Caco-2 (cell line): ENCODE results near the gene POLR3H. TPM values are rescaled to one million over a fixed set of nuclear protein-coding genes. Genes with fewer than 3 reads are reported as not detected.

Experiments
- BruUV-seq: library from RNA; stranded (reverse); fragments of 400-500 nt; replicated peaks from 2 replicates; lab custom pipeline; 2021; lab: Mats Ljungman, UMichigan
- CTCF ChIA-PET: fragments of 300-600 bp; sonication (Branson Sonifier 250); formaldehyde crosslinking; loops from one replicate; lab custom pipeline; 2022; ENCODE audit warnings: antibody characterized with exemption; lab: Charles Lee
- POLR2A ChIA-PET: fragments of 300-600 bp; sonication (Branson Sonifier 250); formaldehyde crosslinking; loops from one replicate; lab custom pipeline; 2022; ENCODE audit warnings: antibody characterized with exemption; lab: Charles Lee
- DNase-seq, 2 experiments: peaks; one replicate each; pipeline versions ENCODE4 v3.0.0 to v3.0.0-alpha.2; 2020 to 2022
- H3K27me3 ChIP-seq: replicated peaks from 2 replicates; pipeline ENCODE4 v1.6.0; 2011; ENCODE audit warnings: low read length; ENCODE audit not compliant: control insufficient read depth, insufficient read depth
- H3K36me3 ChIP-seq: 2 replicates; pipeline ENCODE4 v1.5.1; 2011; ENCODE audit warnings: low read length; ENCODE audit not compliant: control insufficient read depth, insufficient read depth
- H3K4me1 ChIP-seq: fragments of 250-450 bp; sonication (Bioruptor Pico); 2 replicates; pipeline ENCODE4 v1.5.1; 2020; ENCODE audit warnings: mild to moderate bottlenecking
- H3K4me3 ChIP-seq: 2 replicates; pipeline ENCODE4 v1.5.1; 2011; ENCODE audit warnings: low read depth, mild to moderate bottlenecking, control low read depth, low read length
- H3K9me3 ChIP-seq: fragments of 250-450 bp; sonication (Bioruptor Pico); 2 replicates; pipeline ENCODE4 v1.5.1; 2020; ENCODE audit warnings: mild to moderate bottlenecking, moderate library complexity
- H3K27ac Mint-ChIP-seq: one replicate; pipeline ENCODE4 v1.8.0; 2022; ENCODE audit warnings: mixed read lengths; ENCODE audit not compliant: unreplicated experiment
- H3K27me3 Mint-ChIP-seq: one replicate; pipeline ENCODE4 v1.8.0; 2022; ENCODE audit warnings: mixed read lengths; ENCODE audit not compliant: insufficient read depth, unreplicated experiment
- H3K36me3 Mint-ChIP-seq: one replicate; pipeline ENCODE4 v1.8.0; 2022; ENCODE audit warnings: mild to moderate bottlenecking, mixed read lengths; ENCODE audit not compliant: insufficient read depth, unreplicated experiment
- H3K4me1 Mint-ChIP-seq: one replicate; pipeline ENCODE4 v1.8.0; 2022; ENCODE audit warnings: low read depth, mixed read lengths; ENCODE audit not compliant: unreplicated experiment
- H3K4me3 Mint-ChIP-seq: one replicate; pipeline ENCODE4 v1.8.0; 2022; ENCODE audit warnings: mild to moderate bottlenecking, moderate library complexity, mixed read lengths; ENCODE audit not compliant: unreplicated experiment
- H3K9me3 Mint-ChIP-seq: one replicate; pipeline ENCODE4 v1.8.0; 2022; ENCODE audit warnings: mixed read lengths; ENCODE audit not compliant: unreplicated experiment
- intact Hi-C: fragments of 100-400 bp; cut with micrococcal nuclease; formaldehyde crosslinking; loops from one replicate; pipeline ENCODE4 v1.10.0; 2022; ENCODE audit not compliant: unreplicated experiment
- total RNA-seq: library from RNA; stranded (reverse); gene quantifications from 2 replicates; pipeline ENCODE4 v1.2.3, GENCODE V29; 2022
- TF ChIP-seq, protein P1 (sequence below), 2 experiments: fragments of 200-600 bp in 1 of 2; IDR thresholded peaks; 1 replicate in 1 of 2; 2 replicates in 1 of 2; pipeline versions ENCODE4 v1.5.1 to v1.8.0; 2011 to 2022; ENCODE audit warnings: antibody characterized with exemption in 1 of 2, control low read depth in 1 of 2, inconsistent platforms in 1 of 2, low read depth in 1 of 2, low read length in 1 of 2, mild to moderate bottlenecking in 1 of 2, moderate library complexity in 1 of 2; ENCODE audit not compliant: insufficient read depth in 1 of 2, severe bottlenecking in 1 of 2, unreplicated experiment in 1 of 2

The POLR3H gene
- total RNA-seq, 1 experiment from 2014 or later = 42.2 TPM

DNA sequence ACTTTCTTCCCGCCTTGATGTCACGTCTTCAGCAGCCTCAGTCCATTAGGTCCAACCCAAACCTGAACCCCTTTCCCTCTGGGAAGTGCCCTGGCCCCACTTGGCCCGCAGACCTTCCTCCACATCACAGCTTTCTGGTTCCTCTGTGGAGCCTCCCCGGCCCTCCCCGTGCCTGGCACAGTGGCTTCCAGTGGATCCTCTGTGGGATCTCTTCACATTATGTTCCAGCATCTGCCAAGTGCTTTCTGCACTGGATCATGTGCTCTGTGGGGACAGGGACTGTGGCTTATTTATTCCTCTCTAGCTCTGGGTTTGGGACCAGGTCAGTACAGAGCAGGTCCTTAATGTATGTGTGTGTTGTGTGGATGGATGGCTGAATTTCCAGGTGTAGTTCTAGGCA is 30.9 kb downstream of the POLR3H start:
- Mint-ChIP-seq H3K27me3 (no peaks in the 10 kb centered on the region), H3K36me3 (peaks cover 61% of the 10 kb centered on the region), H3K27ac (peak overlapping the region; percentile 13), H3K4me1 (peaks cover 7% of the 10 kb centered on the region), H3K9me3 (no peaks in the 10 kb centered on the region), H3K4me3 (no peak overlapping the region)
- Histone ChIP-seq H3K4me3 (no peak overlapping the region), H3K4me1 (no peaks in the 10 kb centered on the region), H3K9me3 (no peaks in the 10 kb centered on the region), H3K36me3 (no peaks in the 10 kb centered on the region; the same call in 1 of the 2 replicates), H3K27me3 (no peaks in the 10 kb centered on the region)
- ChIA-PET CTCF (no interaction called here), POLR2A (no interaction called here)
- no TSS peak for BruUV-seq
- TF ChIP-seq, protein P1, sequence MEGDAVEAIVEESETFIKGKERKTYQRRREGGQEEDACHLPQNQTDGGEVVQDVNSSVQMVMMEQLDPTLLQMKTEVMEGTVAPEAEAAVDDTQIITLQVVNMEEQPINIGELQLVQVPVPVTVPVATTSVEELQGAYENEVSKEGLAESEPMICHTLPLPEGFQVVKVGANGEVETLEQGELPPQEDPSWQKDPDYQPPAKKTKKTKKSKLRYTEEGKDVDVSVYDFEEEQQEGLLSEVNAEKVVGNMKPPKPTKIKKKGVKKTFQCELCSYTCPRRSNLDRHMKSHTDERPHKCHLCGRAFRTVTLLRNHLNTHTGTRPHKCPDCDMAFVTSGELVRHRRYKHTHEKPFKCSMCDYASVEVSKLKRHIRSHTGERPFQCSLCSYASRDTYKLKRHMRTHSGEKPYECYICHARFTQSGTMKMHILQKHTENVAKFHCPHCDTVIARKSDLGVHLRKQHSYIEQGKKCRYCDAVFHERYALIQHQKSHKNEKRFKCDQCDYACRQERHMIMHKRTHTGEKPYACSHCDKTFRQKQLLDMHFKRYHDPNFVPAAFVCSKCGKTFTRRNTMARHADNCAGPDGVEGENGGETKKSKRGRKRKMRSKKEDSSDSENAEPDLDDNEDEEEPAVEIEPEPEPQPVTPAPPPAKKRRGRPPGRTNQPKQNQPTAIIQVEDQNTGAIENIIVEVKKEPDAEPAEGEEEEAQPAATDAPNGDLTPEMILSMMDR (IDR thresholded peaks at IDR 0.05; ENCODE audit: insufficient read depth in 1 of 2, low read depth in 1 of 2, low read length in 1 of 2, severe bottlenecking in 1 of 2, unreplicated experiment in 1 of 2) = no peak
- no peak for DNase-seq
- intact Hi-C loops = no loop called here

DNA sequence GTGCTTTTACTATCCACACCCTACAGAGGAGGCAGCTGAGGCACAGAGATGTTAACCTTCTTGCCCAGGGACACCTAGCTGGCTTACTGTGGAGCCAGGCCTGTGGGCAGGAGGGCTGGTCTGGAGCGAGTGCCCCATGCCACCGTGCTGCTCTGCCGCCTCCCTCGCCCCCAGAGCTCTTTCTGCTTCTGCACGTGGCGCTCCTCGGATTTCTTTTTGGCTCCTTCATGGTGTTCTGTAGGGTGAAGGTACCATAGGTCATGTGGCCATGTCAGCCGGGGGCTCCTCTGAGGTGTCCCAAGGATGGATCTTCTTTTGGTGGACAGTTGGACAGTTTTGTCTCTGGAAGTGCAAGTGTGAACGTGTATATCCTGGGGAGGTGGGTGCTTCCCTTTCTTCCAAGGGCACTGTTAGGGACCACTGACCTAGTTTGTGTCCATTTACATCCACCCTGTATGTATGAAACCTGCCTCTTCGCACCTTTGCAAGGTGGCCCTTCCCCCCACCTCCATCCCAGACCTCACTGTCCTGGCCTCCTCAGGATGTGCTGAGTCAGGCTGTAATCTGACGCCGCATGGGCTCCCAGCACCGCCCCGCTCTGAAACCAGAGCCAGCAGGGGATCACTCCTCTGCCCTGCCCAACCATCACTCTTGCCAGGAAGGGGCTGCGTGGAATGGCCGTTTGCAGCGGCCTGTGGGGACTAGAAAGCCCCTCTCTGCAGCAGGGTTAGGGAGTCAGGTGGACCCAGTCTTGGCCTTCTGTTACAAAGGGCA is 31.7 kb downstream of the POLR3H start:
- no peaks in the 10 kb centered on the region for H3K27me3 ChIP-seq
- no peak overlapping the region for H3K4me3 Mint-ChIP-seq
- TF ChIP-seq, protein P1 (IDR thresholded peaks at IDR 0.05; ENCODE audit: insufficient read depth in 1 of 2, low read depth in 1 of 2, low read length in 1 of 2, severe bottlenecking in 1 of 2, unreplicated experiment in 1 of 2) = no peak
- no peaks in the 10 kb centered on the region for H3K27me3 Mint-ChIP-seq
- H3K27ac Mint-ChIP-seq = peak overlapping the region; percentile 13
- ChIA-PET POLR2A (no interaction called here), CTCF (no interaction called here)
- no peaks in the 10 kb centered on the region for H3K4me1 ChIP-seq
- H3K36me3 Mint-ChIP-seq = peaks cover 56% of the 10 kb centered on the region
- intact Hi-C loops = no loop called here
- DNase-seq = no peak
- H3K4me3 ChIP-seq = no peak overlapping the region
- peaks cover 7% of the 10 kb centered on the region for H3K4me1 Mint-ChIP-seq
- no peaks in the 10 kb centered on the region for H3K9me3 ChIP-seq
- no peaks in the 10 kb centered on the region; the same call in 1 of the 2 replicates for H3K36me3 ChIP-seq
- H3K9me3 Mint-ChIP-seq = no peaks in the 10 kb centered on the region
- BruUV-seq = no TSS peak

DNA sequence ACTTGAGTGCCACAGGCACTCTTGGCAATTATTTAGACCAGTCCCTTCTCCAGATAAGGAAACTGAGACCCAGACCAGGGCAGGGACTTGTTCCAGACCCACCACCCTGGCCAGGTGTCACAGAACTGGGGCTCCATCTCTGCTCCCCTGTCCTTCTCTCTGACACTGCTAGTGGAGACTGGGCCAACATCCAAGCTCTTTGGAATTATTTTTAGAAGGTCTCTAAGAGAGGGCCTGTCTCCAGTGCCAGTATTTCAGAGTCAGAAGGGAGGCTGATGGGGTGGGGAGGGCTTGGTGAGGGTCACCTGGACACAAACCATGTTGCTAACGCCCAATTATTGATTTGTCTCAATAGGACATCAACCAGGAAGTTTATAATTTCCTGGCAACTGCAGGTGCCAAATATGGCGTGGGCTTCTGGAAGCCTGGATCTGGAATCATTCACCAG is 32.7 kb downstream of the POLR3H start:
- H3K4me3 ChIP-seq = no peak overlapping the region
- Mint-ChIP-seq H3K36me3 (peaks cover 51% of the 10 kb centered on the region), H3K27me3 (no peaks in the 10 kb centered on the region), H3K4me1 (peaks cover 7% of the 10 kb centered on the region), H3K4me3 (no peak overlapping the region), H3K27ac (no peak overlapping the region), H3K9me3 (no peaks in the 10 kb centered on the region)
- ChIA-PET CTCF (interaction anchor here (0.6 kb wide), 1 partner anchor 36 kb away, joined by 3 read pairs; no protein-coding TSS in a partner anchor), POLR2A (no interaction called here)
- TF ChIP-seq, protein P1 (IDR thresholded peaks at IDR 0.05; ENCODE audit: insufficient read depth in 1 of 2, low read depth in 1 of 2, low read length in 1 of 2, severe bottlenecking in 1 of 2, unreplicated experiment in 1 of 2) = no peak
- intact Hi-C loops = no loop called here
- H3K36me3 ChIP-seq = no peaks in the 10 kb centered on the region; the same call in 1 of the 2 replicates
- H3K9me3 ChIP-seq = no peaks in the 10 kb centered on the region
- H3K4me1 ChIP-seq = no peaks in the 10 kb centered on the region
- no peaks in the 10 kb centered on the region for H3K27me3 ChIP-seq
- DNase-seq = no peak
- BruUV-seq = no TSS peak
